DMS53 treated with DMSO at 0.1 percent for 48 hours (cell line): ENCODE results near the gene ERV3-1.
"Not testable (repeated sequence)": the region's sequence is repeated elsewhere in the genome, so short reads cannot be mapped to it uniquely, and the experiment has no call there.

Source experiments
- DNase-seq: peaks from one replicate; lab custom pipeline; 2025; ENCODE audit not compliant: unreplicated experiment; lab: John Stamatoyannopoulos, UW

The ERV3-1 gene

DNA sequence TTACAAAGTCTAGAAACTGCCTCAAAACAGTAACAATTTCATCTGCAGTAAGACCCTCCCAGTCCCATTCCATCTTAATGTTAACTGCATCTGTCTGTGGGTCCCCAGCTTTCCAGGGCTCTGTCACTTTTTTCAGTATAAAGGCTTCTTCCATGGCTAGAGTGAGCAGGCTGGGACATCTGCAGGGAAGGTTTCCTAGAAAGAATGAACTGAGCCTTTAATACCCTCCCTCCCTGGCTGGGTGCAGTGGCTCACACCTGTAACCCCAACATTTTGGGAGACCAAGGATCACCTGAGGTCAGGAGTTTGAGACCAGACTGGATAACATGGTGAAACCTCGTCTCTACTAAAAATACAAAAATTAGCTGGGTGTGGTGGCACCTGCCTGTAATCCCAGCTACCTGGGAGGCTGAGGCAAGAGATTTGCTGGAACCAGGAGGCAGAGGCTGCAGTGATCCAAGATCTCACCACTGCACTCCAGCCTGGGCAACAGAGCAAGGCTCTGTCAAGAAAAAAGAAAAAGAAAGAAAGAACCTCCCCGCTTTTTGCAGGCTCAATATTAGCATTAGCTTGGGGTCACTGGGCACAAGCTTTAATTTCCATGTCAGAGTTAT lies 3.4 kb downstream of the ERV3-1 start:
- DNase-seq: no peak

DNA sequence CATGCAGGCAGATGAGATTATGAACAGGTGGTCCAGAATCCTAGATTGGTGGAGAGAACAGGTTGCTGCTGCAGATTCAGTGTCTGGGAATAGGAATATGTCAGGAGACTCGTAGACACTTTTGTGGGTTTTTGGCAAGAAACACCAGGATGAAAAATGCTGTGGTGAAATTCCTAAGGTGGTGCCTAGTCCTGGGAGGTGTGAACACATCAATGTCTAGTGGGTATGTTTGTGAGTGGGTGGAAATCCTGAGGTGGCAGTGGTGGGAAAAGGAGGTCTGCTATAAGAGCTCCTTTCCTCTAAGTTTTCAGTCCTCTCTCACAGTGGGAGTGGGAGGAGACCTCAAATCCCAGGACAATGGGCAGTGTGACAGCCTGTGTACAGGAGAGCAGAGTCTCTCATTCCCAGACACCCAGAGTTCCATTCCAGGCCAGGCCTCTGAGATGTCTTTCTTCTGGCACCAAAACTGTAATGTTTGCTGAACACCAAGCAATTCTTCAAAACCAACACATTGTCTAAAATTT lies 5.1 kb downstream of the ERV3-1 start:
- DNase-seq: no peak

DNA sequence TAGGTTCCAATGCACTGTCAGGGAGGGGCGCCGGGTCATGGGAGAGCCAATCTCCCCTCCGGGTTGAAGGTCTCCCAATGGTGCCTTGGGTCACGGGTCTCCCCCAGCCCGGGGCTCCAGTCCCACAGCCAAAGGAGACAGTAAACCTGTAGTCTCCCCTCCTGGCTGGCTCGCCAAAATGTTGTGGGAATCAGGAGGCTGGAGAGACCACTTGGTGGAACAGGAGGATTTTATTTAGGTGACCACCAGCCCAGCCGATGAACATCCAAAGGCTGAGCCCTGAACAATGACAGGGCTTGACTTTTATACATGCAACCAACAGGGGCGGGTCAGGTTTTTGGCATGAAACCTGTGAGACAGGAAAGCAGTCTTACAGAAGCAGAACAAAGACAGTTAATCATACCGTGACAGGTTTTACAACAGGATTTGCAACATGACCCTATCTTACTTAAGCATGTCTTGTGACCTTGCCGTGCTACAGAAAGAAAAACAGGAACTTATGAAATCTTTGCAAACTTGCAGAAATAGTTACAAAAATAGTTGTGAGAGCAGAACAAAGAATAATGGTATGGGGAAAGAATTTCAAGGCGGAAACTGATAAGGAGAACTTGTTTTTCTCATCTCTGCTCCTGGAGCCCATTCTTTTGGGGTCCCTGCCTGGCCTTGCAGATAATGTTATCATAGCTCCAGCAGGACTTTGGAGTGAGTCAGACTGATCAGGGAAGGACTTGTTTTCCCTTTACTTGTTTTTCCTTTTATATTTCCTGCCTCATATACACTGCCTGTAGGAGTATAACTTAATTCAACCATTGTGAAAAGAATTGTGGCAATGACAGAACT lies 7.1 kb downstream of the ERV3-1 start:
- DNase-seq: no peak

DNA sequence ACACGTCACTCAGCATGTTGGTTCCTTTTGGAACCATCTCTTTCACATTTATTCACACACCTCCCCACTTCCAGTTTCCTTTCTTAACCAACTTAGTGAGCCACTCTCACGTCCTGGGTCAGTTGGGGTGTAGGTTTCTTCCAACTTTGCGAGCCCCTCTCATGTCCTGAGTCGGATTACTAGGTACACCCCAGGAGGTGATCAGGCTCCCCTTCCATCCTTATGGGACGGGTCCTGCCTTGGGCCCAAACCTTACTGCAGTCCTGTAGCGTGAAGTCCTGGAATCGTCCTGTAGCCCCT lies 7.7 kb downstream of the ERV3-1 start:
- no peak for DNase-seq

DNA sequence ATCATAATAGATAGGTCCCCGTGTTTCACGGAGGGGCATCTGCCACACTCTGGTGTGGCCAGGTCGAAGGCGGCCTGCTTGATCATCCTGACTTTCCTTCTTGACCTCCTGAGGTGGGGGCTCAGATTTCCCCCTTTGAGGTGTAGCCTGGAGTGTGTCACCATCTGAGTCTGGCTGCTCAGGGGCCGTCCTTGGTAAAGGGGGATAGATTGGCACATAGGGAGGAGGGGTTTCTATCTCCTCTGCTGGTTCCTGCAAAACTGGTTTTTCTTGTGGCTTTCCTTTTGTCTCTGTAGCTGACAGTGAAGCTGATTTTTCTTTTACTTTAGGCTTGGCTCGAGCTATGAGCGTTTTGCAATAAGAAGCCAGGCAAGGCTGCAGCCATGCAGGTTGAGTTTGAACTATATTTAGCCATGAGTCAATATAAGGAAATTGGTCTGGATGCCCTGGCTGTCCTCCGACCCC lies 8.5 kb downstream of the ERV3-1 start:
- DNase-seq: peak; percentile 76

DNA sequence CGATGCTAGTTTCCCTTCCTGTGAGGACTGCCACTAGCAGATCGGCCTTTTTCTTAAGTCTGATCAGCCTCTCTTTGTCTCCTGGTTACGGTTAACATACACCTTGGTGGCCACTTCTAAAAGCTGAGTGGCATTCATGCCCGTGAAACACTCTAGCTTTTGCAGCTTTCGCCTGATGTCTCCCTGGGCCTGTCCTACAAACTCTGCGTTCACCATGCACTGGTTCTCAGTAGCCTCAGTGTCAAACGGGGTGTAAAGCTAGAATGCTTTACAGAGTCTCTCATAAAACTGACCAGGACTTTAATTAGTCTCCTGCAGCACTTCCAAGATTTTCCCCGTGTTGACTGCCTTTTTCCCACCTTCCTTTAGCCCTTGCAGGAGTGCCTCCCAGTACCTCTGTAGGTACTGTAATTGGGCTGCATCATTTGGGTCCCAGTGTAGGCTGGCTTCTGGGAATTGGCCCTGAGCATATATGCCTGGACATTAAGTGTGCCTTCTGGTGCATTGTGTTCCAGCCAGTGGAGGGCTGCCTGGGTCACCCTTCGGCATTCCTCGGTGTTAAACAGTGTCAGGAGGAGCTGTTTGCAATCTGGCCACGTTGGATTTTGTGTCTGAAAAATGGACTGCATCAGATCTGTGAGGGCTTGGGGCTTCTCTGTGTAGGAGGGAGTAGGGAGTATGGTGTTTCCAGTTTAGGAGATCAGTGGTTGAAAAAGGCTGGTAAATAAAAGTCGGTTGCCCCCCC lies 9.2 kb downstream of the ERV3-1 start:
- no peak for DNase-seq

DNA sequence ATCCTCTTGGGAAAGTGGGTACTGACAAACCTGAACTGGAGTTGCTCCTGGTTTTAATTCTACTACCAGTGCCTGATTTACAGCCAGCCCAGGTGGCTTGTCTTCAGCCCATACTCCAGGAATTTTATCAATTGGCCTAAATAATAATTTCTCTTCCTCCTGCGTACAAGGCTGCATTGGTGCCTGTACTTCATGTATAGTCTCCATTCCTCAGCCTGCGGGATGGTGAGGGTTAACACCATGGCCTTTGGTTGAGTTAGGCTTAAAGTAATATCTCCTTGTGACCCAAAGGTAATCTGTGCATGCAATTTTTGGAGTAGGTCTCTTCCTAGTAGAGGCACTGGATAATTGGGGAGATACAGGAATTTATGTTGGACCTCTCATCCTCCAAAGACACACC lies 10.2 kb downstream of the ERV3-1 start:
- no peak for DNase-seq

DNA sequence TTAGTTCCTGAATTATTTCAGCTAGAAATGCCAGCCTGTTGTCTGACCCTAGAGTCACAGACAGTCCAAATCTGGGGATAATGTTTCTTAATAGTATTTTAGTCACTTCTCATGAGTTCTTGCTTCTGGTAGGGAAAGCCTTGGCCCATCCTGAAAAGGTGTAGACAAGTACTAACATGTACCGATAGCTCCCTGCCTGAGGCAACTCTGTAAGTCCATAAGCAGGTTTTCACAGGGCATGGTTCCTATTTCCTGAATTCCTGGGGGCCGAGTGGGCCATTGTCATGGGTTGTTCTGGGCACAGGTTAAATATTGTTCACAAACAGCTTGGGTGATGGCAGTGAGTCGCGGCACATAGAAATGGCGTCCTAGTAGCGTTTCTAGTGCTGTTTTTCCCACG lies 12.6 kb downstream of the ERV3-1 start:
- DNase-seq: no peak

DNA sequence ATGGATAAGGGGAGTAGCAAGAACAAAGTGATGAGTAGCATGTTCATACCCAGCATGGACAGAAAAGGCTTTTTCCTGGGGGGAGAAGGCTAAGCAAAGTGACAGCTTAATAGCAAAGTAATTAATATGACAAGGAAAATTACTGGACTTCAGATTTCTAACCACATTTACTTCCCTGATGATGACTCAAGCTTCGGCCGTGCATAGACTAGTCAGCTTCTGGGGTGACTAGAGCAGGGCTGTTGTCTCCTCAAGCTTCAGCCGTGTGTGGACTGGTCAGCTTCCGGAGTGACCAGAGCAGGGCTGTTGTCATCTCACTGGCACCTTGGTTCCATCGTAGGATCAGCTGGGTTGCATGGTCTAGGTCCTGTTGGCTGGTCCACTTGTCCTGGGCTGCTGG lies 13.5 kb downstream of the ERV3-1 start:
- DNase-seq: no peak

DNA sequence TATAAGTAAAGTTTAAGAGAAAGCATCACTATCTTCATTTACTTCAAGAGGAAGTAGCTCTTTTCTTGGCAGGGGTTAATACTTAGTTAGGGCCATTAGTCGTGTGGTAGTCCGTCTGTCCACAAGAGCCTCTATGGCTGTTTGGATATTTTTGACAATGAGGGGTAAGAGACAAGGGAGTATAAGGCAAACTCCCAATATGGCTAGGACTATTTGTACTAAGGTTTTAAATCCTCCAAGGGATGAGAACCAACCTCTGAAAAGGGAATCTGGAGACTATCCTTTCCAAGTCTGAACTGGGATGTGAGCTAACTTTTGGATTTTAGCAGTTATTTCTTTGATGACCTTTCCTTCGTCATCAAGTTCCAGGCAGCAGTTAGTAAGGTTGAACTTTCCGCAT lies 15.6 kb downstream of the ERV3-1 start, which contains the start of gene ZNF117:
ZNF117 (minus strand) TSS at position 101 of the 400 bp plus-strand sequence.
- no peak for DNase-seq

DNA sequence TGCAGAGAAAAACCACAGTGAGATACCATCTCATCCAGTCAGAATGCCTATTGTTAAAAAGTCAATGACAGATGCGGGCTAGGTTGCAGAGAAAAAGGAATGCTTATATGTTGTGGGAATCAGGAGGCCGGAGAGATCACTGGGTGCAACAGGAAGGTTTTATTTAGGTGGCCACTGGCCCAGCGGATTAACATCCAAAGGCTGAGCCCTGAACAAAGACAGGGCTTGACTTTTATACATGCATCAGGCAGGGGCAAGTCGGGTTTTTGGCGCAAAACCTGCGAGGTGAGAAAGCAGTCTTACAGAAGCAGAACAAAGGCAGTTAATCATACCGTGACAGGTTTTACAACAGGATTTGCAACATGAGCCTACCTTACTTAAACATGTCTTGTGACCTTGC lies 16.3 kb downstream of the ERV3-1 start:
- no peak for DNase-seq

DNA sequence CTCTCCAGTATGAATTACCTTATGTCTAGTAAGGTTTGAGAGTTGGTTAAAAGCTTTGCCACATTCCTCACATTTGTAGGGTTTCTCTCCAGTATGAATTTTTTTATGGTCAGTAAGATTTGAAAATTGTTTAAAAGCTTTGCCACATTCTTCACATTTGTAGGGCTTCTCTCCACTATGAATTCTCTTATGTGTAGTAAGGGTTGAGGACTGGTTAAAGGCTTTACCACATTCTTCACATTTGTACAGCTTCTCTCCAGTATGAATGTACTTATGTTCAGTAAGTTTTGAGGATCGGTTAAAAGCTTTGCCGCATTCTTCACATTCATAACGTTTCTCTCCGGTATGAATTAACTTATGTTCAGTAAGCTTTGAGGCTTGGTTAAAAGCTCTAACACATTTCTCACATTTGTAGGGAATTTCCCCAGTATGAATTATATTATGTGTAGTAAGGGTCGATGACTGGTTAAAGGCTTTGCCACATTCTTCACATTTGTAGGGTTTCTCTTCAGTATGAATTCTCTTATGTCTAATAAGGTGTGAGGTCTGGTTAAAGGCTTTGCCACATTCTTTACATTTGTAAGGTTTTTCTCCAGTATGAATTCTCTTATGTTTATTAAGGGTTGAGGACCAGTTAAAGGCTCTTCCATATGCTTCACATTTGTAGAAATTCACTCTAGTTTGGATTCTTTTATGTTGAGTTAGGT lies 27.8 kb downstream of the ERV3-1 start:
- no peak for DNase-seq

DNA sequence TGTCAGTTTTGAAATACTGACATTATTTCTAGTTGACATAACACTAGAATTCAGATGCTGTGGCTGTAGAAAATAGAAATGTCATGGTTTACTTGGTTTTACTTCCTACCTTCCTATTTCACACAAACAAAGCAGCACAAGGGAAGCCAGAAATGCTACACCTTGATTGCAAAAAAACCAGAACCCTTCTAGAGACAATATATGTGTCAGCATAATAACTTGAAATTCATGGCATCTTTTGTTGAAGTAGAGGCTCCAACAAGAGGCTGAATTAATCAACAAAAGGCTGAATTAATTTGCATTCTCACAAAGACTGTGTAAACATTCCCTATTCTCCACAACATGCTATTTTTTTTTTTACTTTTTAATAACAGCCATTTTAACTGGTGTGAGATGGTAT lies 40.9 kb downstream of the ERV3-1 start:
- DNase-seq: no peak

DNA sequence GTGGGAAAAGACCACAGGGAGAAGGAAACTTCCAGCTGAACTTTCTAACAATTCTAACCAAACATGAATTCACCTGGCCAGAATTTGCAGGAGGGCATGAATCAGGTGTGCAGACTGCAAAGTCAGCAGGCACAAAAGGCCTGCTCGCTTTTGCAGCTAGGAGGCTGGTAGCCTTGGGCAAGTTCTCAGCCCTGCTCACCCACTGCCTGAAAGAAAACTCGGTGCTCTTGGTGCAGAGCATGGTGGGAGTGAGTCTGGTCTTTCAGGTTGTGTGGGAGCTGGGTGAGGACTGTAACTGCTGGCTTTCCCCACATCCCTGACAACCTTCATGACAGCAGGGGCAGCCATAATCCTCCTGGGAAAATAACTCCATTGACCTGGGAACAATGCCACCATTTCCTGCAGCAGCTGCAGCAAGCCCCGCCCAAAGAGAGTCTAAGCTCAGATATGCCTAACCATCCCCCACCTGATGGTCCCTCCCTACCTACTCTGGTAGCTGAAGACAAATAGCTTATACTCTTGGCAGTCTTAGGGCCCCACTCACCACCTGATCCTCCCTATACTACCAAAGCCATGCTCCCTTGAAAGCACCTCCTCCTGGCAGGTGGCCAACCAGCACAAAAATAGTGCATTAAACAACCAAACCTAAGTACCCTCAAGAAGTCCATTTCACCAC lies 47.3 kb downstream of the ERV3-1 start:
- peak; percentile 93 for DNase-seq

DNA sequence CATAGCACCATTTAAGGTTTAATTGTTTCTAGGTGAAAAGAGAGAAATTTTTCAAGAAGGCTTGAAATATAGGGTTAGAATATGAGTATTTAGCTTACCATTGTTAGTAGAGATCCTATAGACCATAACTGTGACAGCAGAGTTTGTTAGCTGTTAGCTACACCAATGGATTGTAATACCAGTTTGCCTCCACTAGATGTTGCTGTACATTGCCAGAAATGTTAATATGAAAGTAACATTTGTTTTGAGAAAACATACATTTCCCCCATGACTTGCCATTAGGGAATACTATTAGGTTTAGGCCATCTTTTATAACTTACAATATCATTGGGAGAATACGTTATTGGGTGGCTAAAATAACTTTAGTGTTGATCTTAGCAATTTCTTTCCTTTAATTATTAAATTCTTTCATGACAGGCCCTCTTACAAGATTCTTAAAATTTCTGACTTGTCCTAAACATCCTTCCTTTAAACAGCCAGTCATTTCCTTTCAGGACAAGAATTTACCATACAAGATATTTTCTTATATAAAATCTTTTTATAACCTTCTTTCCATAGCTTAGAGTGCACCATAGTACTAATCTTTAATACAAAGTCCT lies 55.1 kb downstream of the ERV3-1 start:
- DNase-seq: peak; percentile 71

DNA sequence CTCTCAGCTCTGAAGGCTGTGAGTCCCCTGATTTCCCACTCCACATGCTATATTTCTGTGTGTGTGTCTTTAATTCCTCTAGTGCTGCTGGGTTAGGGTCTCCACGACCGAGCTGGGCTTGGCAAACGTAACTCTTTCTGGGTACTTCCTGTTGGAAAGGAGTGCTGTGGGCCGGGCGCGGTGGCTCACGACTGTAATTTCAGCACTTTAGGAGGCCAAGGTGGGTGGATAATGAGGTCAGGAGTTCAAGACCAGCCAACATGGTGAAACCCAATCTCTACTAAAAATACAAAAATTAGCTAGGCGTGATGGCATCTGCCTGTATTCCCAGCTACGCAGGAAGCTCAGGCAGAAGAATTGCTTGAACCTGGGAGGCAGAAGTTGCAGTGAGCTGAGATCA lies 55.8 kb downstream of the ERV3-1 start:
- DNase-seq: not testable (repeated sequence)

DNA sequence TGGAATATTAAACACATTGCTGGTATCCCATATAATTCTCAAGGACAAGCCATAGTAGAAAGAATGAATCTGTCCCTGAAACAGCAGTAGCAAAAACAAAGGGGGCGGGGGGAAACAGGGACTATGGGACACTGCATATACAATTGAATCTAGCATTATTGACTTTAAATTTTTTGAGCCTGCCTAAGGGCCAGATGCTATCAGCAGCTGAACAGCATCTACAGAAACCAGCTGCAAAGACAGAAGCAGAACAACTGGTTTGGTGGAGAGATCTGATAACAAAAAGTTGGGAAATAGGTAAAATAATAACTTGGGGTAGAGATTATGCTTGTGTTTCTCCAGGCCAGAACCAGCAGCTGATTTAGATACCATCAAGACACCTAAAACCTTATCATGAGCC lies 57.7 kb downstream of the ERV3-1 start:
- DNase-seq: not testable (repeated sequence)

DNA sequence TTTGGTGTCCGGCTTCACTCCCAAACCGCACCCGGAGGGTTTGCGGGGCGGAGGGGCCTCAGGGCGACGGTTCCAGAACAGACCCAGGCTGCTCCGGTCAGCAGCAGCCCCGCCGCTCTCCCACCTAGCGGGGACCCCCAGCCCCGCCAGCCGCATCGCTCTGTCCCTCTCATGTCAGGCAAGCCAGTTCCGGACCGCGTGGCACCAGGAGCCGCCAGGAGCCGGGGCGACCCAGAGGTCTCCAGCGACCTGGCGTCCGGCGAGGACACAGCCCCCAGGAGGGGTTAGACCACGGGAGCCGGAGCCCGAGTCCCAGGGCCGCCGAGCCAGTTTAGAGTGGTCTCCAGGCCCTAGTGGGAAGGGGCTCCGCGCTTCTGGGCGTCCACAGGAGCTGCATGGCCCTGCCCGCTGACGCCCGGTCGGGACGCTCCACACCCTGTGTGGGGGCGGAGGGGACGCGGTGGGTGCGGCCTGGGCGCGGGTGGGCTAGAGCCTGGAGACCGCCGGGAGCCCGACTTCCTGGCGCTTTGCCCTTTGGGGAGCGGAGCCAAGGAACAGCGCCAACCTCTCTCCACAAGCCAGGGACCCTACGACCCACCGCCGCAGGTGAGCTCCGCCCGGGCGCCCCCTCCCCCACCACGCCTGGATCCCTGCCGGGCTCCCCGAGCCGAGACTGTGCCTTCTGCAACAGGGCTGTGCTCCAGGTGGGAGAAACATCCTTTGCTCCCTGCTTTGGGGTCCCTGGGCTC lies 59.1 kb downstream of the ERV3-1 start:
- no peak for DNase-seq

DNA sequence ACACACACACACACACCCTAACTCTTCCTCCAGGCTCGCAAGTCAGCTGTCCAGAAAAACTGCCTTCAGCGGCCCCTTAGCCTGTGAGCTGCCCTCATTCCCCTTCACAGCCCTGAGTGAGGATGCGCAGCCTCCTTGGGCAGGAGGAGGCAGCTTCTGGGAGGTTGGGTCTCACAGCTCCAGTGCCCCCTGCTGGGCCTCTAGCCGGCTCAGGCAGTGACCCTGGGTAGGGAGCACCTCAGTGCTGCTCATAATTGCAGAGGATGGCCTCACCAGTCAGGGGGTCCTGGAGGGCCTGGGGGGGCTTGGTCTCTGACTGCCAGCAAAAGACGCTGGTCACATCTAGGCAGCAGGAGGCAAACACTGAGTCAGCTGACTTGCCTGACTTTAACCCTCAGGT lies 59.7 kb downstream of the ERV3-1 start:
- DNase-seq: peak; percentile 38
